Measurements from ENCODE around the gene MYT1. TPM values are rescaled to one million over a fixed set of nuclear protein-coding genes. Genes with fewer than 3 reads are reported as not detected.
"Not testable (repeated sequence)": the region's sequence is repeated elsewhere in the genome, so short reads cannot be mapped to it uniquely, and the experiment has no call there.

Gene MYT1
- total RNA-seq, 1 donor from 2014 or later: 0.34 TPM

DNA sequence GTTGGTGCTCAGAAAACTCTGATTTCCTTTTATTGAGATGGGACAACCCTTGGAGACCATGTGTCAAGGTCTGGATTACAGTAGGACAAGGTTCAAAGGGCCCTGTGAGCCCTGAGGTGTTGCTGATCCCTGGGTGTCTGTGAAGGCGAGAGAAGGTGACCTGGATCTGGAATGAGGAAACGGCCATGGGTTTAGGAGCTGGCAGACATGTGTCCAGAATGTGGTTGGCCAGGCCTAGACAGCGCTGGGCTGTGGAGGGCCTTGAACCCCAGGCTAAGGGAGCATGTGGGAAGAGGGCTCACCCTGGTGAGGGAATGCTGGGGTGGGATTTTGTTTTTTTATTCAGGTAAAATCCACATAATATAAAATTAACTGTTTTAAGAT is 116.2 kb downstream of the MYT1 start:
- Mint-ChIP-seq H3K27ac (no peak overlapping the region), H3K4me3 (no peak overlapping the region), H3K4me1 (no peaks in the 10 kb centered on the region), H3K27me3 (ENCODE audit: low read depth) (peaks cover 3% of the 10 kb centered on the region), H3K9me3 (no peaks in the 10 kb centered on the region), H3K36me3 (peaks cover 3% of the 10 kb centered on the region)
- TF ChIP-seq, protein P1, sequence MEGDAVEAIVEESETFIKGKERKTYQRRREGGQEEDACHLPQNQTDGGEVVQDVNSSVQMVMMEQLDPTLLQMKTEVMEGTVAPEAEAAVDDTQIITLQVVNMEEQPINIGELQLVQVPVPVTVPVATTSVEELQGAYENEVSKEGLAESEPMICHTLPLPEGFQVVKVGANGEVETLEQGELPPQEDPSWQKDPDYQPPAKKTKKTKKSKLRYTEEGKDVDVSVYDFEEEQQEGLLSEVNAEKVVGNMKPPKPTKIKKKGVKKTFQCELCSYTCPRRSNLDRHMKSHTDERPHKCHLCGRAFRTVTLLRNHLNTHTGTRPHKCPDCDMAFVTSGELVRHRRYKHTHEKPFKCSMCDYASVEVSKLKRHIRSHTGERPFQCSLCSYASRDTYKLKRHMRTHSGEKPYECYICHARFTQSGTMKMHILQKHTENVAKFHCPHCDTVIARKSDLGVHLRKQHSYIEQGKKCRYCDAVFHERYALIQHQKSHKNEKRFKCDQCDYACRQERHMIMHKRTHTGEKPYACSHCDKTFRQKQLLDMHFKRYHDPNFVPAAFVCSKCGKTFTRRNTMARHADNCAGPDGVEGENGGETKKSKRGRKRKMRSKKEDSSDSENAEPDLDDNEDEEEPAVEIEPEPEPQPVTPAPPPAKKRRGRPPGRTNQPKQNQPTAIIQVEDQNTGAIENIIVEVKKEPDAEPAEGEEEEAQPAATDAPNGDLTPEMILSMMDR (IDR thresholded peaks at IDR 0.05; ENCODE audit: unreplicated experiment): no peak
- no peak for DNase-seq (ENCODE audit: low spot score in 2 of 2, unreplicated experiment in 2 of 2)

DNA sequence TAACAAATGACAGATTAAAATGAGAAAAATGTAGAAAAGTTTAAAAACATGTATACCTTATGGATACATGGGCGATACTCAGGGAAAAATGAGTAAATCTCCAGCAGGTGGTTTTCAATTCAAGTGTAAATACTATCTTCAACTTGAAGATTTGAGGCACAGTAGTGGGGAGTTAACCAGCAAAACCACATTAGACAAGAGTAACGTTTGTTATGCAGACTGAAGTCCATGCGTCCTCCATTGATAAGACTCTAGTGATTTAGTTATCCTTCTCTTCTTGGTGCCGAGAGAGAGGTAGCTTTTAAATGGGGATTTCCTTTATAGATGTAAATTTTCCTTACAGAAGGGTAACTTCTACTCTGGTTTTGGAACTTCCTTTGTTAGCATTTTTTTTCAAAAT is 119.4 kb downstream of the MYT1 start:
- Mint-ChIP-seq H3K27ac (no peak overlapping the region), H3K27me3 (ENCODE audit: low read depth) (peaks cover 3% of the 10 kb centered on the region), H3K4me3 (no peak overlapping the region), H3K36me3 (no peaks in the 10 kb centered on the region), H3K9me3 (no peaks in the 10 kb centered on the region), H3K4me1 (no peaks in the 10 kb centered on the region)
- TF ChIP-seq, protein P1 (IDR thresholded peaks at IDR 0.05; ENCODE audit: unreplicated experiment): no peak
- no peak for DNase-seq (ENCODE audit: low spot score in 2 of 2, unreplicated experiment in 2 of 2)

DNA sequence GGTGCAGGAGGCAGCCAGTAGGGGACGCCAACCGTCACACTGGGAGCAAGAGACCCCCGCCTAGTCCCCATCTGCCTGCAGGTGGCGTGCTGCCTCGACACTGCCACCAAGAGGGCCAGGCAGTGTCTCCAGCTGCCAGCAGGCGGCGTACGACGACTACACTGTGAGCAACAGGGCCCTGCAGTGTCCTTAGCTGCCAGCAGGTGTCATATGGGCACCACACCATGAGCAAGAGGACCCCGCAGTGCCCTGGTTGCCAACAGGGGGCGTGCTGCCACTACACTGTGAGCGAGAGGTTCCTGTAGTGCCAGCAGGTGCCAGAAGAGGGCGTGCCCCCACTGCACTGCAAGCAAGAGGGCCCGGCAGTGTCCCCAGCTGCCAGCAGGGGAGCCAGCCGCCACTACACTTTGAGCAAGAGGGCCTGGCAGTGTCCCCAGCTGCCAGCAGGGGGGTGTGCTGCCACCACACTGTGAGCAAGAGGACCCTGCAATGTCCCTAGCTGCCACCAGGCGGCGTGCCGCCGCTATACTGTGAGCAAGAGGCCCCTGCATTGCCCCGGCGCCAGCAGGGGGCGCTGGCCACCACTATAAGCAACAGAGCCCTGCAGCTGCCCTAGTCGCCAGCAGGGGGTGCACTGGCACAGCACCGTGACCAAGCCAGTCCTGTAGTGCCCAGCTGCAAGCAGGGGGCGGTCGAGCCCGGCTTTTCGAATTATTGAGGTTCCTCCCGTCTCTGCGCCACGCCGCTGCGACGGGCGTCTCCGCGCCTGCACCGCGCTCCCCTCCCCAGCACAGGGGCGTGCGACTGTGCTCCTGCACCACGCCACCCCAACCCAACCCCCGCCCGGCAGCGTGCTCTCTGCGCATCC is 121.6 kb downstream of the MYT1 start:
- DNase-seq (ENCODE audit: low spot score in 2 of 2, unreplicated experiment in 2 of 2): peak in 1 of 2 experiments; percentile 74

DNA sequence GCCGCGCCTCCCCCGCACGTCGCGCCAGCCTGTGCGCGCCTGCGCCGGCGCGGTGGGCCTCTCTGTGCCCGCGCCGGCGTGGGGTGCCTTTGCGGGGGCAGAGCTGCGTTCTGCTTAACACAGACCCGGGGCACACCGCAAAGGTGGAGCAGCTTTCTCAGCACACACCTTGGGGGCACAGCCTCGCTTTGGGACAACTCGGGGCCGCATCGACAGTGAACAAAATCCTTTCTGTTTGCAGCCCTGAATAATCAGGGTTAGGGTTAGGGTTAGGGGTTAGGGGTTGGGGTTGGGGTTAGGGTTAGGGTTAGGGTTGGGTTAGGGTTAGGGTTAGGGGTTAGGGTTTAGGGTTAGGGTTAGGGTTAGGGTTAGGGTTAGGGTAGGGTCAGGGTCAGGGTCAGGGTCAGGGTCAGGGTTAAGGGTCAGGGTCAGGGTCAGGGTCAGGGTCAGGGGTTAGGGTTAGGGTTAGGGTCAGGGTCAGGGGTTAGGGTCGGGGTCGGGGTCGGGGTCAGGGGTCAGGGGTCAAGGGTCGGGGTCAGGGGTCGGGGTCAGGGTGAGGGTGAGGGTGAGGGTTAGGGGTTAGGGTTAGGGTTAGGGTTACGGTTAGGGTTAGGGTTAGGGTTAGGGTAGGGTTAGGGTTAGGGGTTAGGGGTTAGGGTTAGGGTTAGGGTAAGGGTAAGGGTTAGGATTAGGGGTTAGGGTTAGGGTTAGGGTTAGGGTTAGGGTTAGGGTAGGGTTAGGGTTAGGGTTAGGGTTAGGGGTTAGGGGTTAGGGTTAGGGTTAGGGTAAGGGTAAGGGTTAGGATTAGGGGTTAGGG is 122.4 kb downstream of the MYT1 start:
- not testable (repeated sequence) for H3K36me3 Mint-ChIP-seq; H3K27me3 Mint-ChIP-seq (ENCODE audit: low read depth); H3K9me3 Mint-ChIP-seq; H3K27ac Mint-ChIP-seq; H3K4me1 Mint-ChIP-seq; H3K4me3 Mint-ChIP-seq; DNase-seq (ENCODE audit: low spot score in 2 of 2, unreplicated experiment in 2 of 2)

More for the DNA sequence above, 121.6 kb downstream of the MYT1 start:
- not testable (repeated sequence) for H3K9me3 Mint-ChIP-seq; H3K27me3 Mint-ChIP-seq (ENCODE audit: low read depth); H3K27ac Mint-ChIP-seq; H3K4me1 Mint-ChIP-seq; H3K4me3 Mint-ChIP-seq; H3K36me3 Mint-ChIP-seq
- TF ChIP-seq, protein P1 (IDR thresholded peaks at IDR 0.05; ENCODE audit: unreplicated experiment): peak; percentile 87

DNA sequence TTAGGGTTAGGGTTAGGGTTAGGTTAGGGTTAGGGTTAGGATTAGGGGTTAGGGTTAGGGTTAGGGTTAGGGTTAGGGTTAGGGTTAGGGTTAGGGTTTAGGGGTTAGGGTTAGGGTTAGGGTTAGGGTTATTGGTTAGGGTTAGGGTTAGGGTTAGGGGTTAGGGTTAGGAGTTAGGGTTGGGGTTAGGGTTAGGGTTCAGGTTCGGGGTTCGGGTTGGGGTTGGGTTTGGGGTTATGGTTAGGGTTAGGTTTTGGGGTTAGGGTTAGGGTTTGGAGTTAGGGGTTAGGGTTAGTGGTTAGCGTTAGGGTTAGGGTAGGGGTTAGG is 123.0 kb downstream of the MYT1 start:
- DNase-seq (ENCODE audit: low spot score in 2 of 2, unreplicated experiment in 2 of 2); H3K9me3 Mint-ChIP-seq; H3K27me3 Mint-ChIP-seq (ENCODE audit: low read depth); H3K4me3 Mint-ChIP-seq; H3K36me3 Mint-ChIP-seq; H3K4me1 Mint-ChIP-seq; H3K27ac Mint-ChIP-seq: not testable (repeated sequence)

Other genes starting within 250 kb of the MYT1 start
- 56.8 to 60.0 TPM (median 58.0 TPM) in 3 replicates for gene UCKL1, start 208.0 kb upstream of the MYT1 start, total RNA-seq
- gene ZNF512B, start 194.5 kb upstream of the MYT1 start, total RNA-seq: 60.0 to 62.0 TPM (median 61.0 TPM) in 3 replicates
- 10.3 to 11.7 TPM (median 11.4 TPM) in 3 replicates for gene SAMD10, start 184.8 kb upstream of the MYT1 start, total RNA-seq
- gene PRPF6, start 183.3 kb upstream of the MYT1 start, total RNA-seq: 65.2 to 68.2 TPM (median 65.9 TPM) in 3 replicates
- gene C20orf204, start 128.3 kb upstream of the MYT1 start, total RNA-seq: 2.8 to 4.2 TPM (median 3.2 TPM) in 3 replicates
- gene SOX18, start 114.8 kb upstream of the MYT1 start, total RNA-seq: 0.23 to 0.34 TPM in 2 of 3 replicates, not detected in the other
- 77.9 to 81.3 TPM (median 81.2 TPM) in 3 replicates for gene TCEA2, start 101.3 kb upstream of the MYT1 start, total RNA-seq
- 7.0 to 8.1 TPM (median 7.9 TPM) in 3 replicates for gene RGS19, start 84.9 kb upstream of the MYT1 start, total RNA-seq
- gene OPRL1, start 84.4 kb upstream of the MYT1 start, total RNA-seq: 2.2 to 2.6 TPM (median 2.5 TPM) in 3 replicates
- 0.36 TPM in 1 of 3 replicates, not detected in the others for gene LKAAEAR1, start 80.1 kb upstream of the MYT1 start, total RNA-seq
- not detected in 3 replicates for gene NPBWR2, start 56.9 kb upstream of the MYT1 start, total RNA-seq
- 111 to 120 TPM (median 116 TPM) in 3 replicates for gene PCMTD2, start 91.3 kb downstream of the MYT1 start, total RNA-seq